Activated CD4-positive, alpha-beta T cell treated with anti-CD3 and anti-CD28 coated beads, Interleukin-2, amount 50 U/mL, for 16 hours (primary cell): Measurements from ENCODE around the gene NET1.
"Not testable (repeated sequence)": the region's sequence is repeated elsewhere in the genome, so short reads cannot be mapped to it uniquely, and the experiment has no call there.

Experiments used
- DNase-seq: peaks from one replicate; pipeline ENCODE4 v3.0.0-alpha.2; 2020

NET1 gene, protein sequence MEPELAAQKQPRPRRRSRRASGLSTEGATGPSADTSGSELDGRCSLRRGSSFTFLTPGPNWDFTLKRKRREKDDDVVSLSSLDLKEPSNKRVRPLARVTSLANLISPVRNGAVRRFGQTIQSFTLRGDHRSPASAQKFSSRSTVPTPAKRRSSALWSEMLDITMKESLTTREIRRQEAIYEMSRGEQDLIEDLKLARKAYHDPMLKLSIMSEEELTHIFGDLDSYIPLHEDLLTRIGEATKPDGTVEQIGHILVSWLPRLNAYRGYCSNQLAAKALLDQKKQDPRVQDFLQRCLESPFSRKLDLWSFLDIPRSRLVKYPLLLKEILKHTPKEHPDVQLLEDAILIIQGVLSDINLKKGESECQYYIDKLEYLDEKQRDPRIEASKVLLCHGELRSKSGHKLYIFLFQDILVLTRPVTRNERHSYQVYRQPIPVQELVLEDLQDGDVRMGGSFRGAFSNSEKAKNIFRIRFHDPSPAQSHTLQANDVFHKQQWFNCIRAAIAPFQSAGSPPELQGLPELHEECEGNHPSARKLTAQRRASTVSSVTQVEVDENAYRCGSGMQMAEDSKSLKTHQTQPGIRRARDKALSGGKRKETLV

DNA sequence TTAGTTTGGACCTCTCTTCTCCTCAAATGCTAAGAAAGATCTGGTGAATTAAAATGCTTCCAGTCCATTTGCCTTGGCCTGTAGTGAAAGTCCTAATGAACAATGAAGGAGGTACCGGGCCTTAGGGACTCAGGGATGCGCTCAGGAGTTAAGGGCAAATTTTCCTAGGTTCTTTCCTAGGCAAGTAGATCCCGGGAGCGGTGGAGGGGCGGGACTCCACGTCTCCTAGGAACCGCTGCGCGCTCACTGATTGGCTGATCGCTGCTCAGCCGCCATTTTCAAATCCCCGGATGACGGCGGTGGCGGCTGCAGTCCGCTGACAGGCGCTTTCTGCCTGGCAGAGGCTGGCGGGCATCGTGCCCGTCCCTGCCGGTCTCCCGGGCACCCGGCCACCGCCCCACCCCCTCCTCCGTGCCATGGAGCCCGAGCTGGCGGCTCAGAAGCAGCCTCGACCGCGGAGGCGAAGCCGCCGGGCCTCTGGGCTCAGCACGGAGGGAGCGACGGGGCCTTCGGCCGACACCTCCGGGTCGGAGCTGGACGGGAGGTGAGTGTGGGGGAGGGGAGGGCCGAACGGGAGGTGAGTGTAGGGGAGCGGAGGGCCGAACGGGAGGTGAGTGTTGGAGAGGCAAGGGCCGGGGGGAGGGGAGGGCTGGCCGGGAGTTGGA, at the start of gene NET1:
Gene NET1 (plus strand): TSS at position 281 of the 665 bp plus-strand sequence. CDS start 136 bp downstream, at position 417.
- DNase-seq, result peak; percentile 83

DNA sequence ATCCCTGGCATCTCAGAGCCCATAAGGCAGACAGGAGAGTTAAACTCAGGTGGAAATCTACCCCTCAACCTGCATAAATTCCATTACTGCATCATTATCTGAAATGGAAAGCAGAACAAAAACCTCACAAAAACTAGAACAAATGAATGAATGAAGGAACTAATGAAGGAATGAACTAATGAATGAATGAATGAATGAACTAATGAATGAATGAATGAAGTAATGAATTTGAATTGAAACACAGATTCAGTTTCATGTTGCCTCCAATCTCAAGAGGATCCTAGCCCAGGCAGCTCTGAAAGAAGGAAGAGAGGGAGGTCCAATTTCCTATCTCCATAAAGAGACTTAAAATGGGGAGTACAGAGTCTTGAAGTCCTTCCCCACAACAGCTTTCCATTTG, 49.5 kb upstream of the NET1 start:
- DNase-seq, result no peak

DNA sequence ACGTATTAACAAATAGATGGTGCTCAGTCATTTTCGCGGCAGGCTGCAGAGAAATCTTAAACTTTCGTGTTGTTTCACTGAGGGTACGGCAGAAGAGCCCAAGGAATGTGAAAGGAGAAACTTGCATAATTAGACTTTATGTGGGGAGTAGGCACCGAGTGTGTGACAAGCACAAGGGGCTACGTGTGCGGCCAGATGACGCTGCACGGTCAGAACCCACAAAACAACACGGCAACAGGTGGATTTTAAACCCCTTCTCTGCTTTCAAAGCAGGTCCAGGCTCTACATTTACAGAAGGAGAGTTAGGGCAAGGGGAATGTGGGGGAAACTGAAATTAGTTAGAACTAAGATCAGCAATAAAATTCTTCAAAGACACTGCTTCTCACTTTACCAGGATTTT, 48.0 kb upstream of the NET1 start:
- no peak for DNase-seq

DNA sequence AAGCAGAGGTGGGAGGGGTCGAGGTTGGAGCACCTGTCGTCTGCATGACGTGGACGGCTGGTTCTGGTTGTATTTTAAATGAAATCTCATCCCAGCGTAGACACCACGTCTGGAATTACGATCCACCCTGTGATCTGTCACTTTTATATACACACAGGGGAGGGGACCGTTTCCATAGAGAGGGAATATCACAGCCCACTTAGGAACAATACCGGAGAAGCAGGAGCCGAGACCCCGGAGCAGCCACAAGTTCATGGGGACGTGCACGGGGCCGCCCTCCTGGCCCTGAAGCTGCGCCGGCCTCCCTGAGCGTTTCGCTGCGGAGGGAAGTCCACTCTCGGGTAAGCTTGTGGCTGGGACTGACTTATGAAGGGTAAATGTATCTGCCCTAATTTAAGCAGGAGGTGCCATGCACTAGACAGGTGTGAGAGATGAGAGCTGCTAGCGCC, 47.4 kb upstream of the NET1 start, which contains the start of gene UCN3:
Gene UCN3 (plus strand): TSS at position 77 of the 449 bp plus-strand sequence. CDS start 8,755 bp downstream, outside the sequence.
- DNase-seq, result no peak

DNA sequence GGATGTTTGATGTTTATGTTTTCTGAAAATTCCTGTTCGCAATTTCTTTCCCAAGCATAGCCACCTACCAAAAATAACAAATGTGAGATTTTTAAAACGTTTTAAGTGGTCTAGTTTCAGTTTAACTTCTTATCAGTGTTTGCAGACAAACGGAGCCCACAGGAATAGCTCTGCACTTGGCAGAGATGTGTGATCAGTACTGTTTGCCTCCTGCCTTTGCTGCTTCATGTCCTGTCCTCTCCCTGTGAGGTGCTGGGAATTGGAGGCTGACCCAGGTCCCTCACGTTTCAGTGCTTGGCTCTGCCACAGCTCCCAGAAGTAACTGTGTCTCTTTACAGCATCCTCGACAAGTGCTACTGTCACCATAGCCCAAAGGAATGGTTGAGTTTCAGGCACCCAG, 46.4 kb upstream of the NET1 start:
- no peak for DNase-seq

DNA sequence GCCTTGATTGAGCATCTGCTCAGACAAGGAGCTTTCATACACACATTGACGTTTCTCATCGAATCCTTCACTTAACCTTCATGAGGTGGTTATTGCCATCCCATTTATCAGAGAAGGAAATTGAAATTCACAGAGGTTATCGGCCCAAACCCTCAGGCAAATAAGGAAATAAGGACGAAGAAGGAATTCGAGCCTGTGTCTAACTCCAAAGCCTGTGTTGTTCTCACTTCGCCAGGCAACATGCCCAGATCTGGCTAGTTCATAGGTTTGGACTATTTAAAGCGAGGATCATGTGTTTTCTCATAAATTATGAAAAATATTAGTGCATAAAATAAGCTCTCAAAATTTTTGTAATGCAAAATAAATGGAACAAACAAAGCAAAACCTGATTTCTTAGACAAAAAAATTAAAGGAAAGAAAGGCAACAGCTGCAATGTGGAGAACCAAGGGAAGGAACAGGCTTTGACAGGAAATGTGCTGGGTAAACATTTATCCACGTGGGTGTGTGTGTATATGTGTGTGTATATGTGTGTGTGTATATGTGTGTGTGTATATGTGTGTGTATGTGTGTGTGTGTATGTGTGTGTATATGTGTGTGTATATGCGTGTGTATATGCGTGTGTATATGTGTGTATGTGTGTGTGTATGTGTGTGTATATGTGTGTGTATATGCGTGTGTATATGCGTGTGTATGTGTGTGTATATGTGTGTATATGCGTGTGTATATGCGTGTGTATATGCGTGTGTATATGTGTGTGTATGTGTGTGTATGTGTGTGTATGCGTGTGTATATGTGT, 42.8 kb upstream of the NET1 start:
- DNase-seq, result no peak

DNA sequence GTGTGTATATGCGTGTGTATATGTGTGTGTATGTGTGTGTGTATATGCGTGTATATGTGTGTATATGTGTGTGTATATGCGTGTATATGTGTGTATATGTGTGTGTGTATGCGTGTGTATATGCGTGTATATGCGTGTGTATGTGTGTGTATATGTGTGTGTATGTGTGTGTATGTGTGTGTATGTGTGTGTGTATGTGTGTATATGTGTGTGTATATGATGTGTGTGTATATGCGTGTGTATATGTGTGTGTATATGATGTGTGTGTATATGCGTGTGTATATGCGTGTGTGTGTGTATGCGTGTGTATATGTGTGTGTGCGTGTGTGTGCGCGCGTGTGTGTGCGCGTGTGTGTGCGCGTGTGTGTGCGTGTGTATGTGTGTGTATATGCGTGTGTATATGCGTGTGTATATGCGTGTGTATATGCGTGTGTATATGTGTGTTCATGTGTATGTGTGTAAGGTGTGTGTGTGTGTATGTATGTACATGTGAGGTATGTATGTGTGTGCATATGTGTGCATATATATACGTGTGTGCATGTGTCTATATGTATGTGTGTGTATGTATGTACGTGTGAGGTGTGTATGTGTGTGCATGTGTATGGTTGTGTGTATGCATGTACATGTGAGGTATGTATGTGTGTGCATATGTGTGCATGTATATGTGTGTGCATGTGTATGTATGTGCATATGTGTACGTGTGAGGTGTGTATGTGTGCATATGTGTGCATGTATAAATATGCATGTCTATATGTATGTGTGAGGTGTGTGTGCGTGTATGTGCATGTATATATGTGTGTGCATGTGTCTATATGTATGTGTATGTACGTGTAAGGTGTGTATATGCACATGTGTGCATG, 41.6 kb upstream of the NET1 start:
- no peak for DNase-seq

DNA sequence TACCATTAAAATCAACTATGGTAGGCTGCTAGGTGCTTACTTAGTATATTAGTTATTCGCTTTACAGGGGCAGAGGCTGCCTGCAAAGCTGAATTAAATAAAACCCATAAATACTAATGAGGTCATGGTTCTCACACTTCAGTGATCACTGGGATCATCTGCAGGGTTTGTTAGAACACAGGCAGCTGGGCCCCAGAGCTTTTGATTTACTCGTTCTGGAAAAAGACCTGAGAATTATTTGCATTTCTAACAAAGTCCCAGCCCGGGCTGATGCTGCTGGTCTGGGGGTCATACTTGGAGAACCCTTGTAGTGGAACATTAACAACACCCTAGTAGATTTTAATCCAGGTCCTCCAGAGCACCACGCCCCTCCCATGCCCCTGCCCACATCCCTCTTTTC, 39.0 kb upstream of the NET1 start:
- no peak for DNase-seq

DNA sequence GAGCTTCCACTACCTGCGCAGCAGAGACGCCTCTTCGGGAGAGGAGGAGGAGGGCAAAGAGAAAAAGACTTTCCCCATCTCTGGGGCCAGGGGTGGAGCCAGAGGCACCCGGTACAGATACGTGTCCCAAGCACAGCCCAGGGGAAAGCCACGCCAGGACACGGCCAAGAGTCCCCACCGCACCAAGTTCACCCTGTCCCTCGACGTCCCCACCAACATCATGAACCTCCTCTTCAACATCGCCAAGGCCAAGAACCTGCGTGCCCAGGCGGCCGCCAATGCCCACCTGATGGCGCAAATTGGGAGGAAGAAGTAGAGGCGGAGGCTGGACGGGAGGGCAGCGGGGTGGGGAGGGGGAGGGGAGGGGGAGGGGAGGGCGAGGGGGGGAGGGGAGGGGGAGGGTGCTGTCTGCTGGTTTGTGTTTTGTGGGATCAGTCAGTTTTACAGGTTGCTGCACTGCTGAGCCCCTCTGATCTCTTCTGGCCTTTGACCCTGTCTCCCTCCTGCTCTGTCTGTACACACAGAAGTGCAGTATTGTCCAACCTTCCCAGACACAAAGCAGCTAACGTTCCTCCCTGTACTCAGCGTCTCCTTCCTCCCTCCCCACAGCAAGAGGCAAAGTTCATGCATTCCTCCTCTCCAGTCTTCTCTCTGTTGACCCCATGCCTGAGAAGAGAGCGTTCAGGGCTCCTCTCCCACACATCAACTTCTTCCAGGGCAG, 38.3 kb upstream of the NET1 start:
- no peak for DNase-seq

DNA sequence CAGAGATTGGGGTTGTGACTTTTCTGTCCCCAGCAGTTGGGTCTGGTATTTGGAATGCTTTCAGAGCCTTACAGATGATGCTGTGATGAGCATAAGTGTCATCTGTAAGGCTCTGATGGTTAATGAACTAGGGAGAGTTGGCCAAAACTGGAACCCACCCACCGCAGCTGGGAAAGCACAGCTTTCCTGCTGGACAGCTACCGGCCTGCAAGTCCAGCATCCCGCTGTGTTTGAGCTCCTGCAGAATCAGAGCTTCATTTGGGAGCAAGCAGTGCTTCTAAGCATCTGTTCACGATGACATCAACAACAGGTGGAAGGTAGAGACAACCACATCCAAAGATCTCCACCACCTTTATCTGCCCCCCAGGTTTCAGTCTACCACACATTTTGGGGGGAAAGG, 35.9 kb upstream of the NET1 start:
- no peak for DNase-seq

DNA sequence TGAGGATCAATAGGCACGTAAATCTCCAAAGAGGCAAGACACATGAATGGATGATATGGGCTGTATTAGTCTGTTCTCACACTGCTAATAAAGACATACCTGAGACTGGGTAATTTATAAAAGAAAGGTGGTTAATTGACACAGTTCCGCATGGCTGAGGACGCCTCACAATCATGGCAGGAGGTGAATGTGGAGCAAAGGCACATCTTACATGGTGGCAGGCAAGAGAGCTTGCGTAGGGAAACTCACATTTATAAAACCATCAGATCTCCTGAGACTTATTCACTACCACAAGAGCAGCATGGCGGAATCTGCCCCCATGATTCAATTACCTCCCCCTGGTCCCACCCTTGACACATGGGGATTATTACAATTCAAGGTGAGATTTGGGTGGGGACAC, 33.2 kb upstream of the NET1 start:
- not testable (repeated sequence) for DNase-seq

DNA sequence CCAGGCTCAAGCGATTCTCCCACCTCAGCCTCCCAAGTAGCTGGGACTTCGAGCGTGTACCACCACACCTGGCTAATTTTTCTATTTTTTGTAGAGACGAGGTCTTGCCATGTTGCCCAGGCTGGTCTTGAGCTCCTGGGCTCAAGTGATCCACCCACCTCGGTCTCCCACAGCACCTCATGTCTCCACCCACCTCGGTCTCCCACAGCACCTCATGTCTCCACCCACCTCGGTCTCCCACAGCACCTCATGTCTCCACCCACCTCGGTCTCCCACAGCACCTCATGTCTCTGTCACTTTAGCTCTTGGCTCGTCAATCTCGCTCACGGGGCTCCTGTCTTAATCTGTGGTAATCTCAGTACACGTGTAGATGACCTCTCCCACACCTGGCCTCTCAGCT, 32.0 kb upstream of the NET1 start:
- not testable (repeated sequence) for DNase-seq

DNA sequence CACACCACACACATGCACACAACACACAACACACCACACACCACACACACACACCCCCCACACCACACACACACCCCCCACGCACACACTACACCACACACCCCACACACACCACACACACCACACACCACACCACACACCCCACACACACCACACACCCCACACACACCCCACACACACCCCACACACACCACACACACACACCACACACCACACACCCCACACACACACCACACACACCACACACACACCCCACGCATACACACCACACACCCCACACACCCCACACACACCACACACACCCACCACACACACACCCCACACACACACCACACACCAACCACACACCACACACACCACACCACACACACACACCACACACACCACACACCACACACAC, 31.2 kb upstream of the NET1 start:
- DNase-seq, result no peak

DNA sequence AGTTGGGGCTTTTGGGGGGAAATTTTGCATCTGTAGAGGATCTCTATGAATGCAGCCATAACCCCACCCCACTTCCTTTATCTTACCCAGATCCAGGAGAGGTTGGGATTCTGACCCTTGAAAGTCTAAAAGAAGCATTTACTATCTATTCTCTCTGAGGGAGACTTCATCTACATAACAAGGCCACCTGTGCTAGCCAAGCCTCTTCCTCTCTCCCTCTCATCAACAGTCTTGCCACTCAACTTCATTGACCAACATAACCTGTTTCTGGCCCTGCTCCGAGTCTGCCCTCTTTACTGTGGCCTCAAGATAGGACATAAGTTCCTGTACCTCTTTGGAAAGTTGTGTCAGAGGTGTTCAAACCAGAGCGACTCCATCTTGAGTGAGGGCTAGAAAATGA, 27.1 kb upstream of the NET1 start:
- DNase-seq, result no peak

DNA sequence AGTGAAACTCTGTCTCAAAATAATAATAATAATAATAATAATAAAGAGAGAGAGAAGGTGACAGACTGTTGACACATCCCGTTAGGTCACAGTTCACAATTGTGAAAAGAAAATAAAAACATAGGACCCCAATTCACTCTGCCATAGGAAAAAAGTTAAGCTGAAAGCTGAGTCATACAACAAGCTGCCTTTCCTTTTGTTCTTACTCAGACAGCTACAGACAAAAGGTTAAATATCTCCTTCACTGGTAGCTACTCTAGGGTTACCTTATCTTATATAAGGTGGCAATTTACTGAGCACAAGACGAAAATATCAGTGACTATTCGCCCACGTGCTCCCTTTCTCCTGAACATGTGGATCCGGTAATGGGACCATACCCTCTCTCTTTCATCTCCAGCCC, 25.2 kb upstream of the NET1 start:
- DNase-seq, result peak; percentile 38

DNA sequence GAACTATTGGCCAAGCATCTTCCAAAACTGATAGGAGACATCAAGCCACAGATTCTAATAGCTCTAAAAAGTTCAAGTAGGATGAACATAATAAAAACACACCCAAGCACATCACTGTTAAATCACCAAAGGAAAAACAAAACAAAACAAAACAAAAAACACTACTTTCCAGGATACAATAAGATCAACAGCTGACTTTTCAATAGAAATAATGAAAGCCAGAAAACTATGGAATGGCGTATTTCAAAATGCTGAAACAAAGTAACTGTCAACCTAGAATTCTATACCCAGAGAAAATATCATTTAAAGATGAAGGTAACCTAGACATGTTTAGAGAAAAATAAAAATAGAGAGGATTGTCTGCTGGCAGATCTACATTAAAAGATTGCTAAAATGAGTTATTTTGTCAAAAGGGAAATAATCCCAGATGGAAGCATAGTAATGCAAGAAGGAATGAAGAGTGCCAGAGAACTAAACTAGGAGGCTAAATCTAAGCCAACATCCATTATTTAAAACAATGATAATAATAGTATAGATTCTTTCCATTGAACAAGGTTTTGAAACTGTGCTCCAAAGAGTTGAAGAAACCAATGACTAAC, 21.7 kb upstream of the NET1 start:
- no peak for DNase-seq

DNA sequence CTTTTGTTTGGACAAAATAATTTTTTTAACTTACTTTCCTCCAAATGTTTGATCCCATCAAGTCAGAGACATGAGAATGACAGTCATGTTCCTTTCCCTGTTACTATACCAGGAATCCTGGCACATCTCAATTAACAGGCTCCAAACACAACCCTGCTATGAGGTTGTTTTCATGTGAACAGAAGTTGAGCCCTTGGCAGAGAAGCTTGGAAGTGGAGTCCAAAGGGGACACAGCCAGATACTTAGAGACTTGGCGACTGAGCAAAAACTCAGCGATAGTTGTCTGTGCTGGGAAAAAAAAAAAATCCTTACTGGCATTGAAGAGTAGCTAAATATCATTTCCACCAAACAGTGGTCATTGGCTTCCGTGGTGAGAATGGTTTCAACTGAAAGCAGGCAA, 20.6 kb upstream of the NET1 start:
- DNase-seq, result no peak

DNA sequence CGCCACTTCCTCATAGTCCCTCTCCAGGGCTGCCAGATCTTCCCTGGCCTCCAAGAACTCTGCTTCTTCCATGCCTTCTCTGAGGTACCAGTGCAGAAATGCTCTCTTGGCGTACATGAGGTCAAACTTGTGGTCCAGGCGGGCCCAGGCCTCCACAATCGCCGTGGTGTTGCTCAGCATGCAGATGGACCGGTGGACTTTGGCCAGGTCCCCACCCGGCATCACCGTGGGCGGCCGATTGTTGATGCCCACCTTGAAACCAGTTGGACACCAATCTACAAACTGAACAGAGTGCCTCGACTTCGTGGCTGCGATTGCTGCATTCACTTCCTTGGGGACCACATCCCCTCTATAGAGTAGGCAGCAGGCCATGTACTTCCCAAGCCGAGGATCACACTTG, 18.8 kb upstream of the NET1 start:
- no peak for DNase-seq

DNA sequence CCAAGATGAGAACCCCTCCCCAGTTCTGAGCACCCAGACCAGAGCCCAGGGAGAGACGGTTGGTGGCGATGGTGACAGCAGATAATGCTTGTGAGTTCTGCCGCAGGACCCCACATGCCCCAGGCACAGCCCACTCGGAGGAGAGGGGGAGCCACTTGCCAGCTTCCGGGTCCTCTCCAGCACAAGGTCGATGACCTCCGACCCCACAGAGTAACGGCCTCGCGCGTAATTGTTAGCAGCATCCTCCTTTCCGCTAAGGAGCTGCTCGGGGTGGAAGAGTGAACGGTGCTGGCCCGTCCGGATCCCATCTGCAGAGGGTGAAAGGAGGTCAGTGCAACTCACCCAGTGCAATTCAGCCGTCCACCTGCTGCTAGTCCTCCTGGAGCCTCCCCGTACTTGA, 17.2 kb upstream of the NET1 start:
- no peak for DNase-seq

DNA sequence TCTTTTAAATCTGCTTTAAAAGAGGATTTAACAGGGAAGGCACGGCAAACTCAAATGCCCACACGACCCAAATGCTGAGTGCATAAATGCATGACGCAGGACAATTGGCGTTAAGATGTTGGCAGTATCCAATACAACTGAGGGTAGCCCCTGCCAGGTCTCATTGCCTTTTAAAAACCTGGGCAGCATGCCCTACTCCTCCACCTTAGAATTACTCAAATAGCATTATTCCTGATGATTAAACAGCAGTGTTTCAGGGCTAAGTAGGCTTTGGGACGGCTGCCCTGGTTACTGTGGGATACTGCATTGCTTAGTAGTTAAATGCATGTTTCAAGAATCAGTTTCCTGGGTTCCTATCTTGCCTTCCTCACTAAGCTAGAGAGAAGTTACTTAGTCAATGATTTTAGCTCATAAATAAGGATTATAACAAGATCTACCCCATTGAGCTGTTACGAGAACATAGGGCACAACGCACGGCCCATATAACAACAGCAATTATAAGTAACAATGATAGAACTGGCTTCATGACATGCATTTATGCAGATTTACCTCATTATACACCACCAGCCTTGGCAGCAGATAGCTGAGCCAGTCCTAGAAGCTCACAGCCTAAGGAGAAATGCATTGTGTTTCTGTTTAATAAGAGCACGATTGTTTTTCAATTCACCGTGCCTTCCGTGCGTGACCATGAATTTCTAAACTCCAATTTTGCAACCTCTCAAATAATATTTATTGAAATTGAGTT, 15.6 kb upstream of the NET1 start:
- DNase-seq, result no peak
